Endothelial cell of umbilical vein (primary cell): ENCODE measurements around the gene FAM53A. TPM values are rescaled to one million over a fixed set of nuclear protein-coding genes. Genes with fewer than 3 reads are reported as not detected.

Experiments
- BruUV-seq: library from RNA; stranded (reverse); fragments of 400-500 nt; replicated peaks from 2 replicates; lab custom pipeline; 2021; lab: Mats Ljungman, UMichigan
- CTCF ChIA-PET: fragments of 300-600, 350-600 bp; sonication (Branson Sonifier 250); formaldehyde crosslinking; loops from one replicate; lab custom pipeline; 2021; ENCODE audit warnings: antibody characterized with exemption, inconsistent platforms; lab: Charles Lee
- POLR2A ChIA-PET: fragments of 300-600, 350-600 bp; sonication (Branson Sonifier 250); formaldehyde crosslinking; loops from one replicate; lab custom pipeline; 2021; ENCODE audit warnings: antibody characterized with exemption, inconsistent platforms; lab: Charles Lee
- DNase-seq: peaks from one replicate; pipeline ENCODE4 v3.0.0-alpha.2; 2011; ENCODE audit warnings: low read depth, low spot score
- FAIRE-seq: peaks from 2 replicates; lab custom pipeline; 2011; peaks lifted over from hg19 to GRCh38; lab: Jason Lieb, UNC
- H2AFZ ChIP-seq: 2 replicates; pipeline ENCODE4 v1.6.0; 2012; ENCODE audit warnings: low read depth, low read length, control low read depth, inconsistent platforms
- H3K27ac ChIP-seq: 2 replicates; pipeline ENCODE4 v1.5.1; 2011; ENCODE audit warnings: low read depth, mild to moderate bottlenecking, control low read depth, low read length, moderate library complexity; ENCODE audit not compliant: insufficient read depth
- H3K27me3 ChIP-seq, 2 experiments: 2 replicates each; pipeline versions ENCODE4 v1.6.0 to v1.6.1; 2011; ENCODE audit warnings: low read length in 2 of 2, mixed read lengths in 1 of 2; ENCODE audit not compliant: control insufficient read depth in 2 of 2, insufficient read depth in 2 of 2
- H3K36me3 ChIP-seq, 2 experiments: 2 replicates in 1 of 2; 3 replicates in 1 of 2; pipeline ENCODE4 v1.5.1; 2011; ENCODE audit warnings: low read length in 2 of 2, mild to moderate bottlenecking in 1 of 2, moderate library complexity in 1 of 2; ENCODE audit not compliant: control insufficient read depth in 2 of 2, insufficient read depth in 2 of 2; ENCODE audit errors: extremely low read depth in 1 of 2
- H3K4me1 ChIP-seq: 3 replicates; pipeline ENCODE4 v1.5.1; 2011; ENCODE audit warnings: mild to moderate bottlenecking, low read length; ENCODE audit not compliant: control insufficient read depth, insufficient read depth; ENCODE audit errors: extremely low read depth
- H3K4me2 ChIP-seq: 2 replicates; pipeline ENCODE4 v1.6.1; 2011; ENCODE audit warnings: low read length, control low read depth, mixed read lengths; ENCODE audit not compliant: insufficient read depth
- H3K4me3 ChIP-seq, 3 experiments: fragments of 200-600 bp in 1 of 3; sonication (generic), shearing (Covaris generic) in 1 of 3; replicated peaks in 1 of 3; 2 replicates each; pipeline ENCODE4 v1.5.1; 2011 to 2016; ENCODE audit warnings: control low read depth in 3 of 3, low read length in 3 of 3, mild to moderate bottlenecking in 2 of 3, inconsistent platforms in 1 of 3, low read depth in 1 of 3, moderate library complexity in 1 of 3; ENCODE audit not compliant: insufficient read depth in 1 of 3
- H3K79me2 ChIP-seq: 2 replicates; pipeline ENCODE4 v1.6.0; 2012; ENCODE audit warnings: low read length, inconsistent platforms; ENCODE audit not compliant: control insufficient read depth, insufficient read depth
- H3K9ac ChIP-seq: replicated peaks from 2 replicates; pipeline ENCODE3; 2011; ENCODE audit warnings: low read length, control low read depth; ENCODE audit not compliant: insufficient read depth; ENCODE audit errors: extremely low read depth
- H3K9me1 ChIP-seq: replicated peaks from 3 replicates; pipeline ENCODE4 v1.6.0; 2011; ENCODE audit warnings: mild to moderate bottlenecking, low read length; ENCODE audit not compliant: control insufficient read depth, insufficient read depth; ENCODE audit errors: extremely low read depth
- H3K9me3 ChIP-seq: replicated peaks from 2 replicates; pipeline ENCODE4 v1.5.1; 2012; ENCODE audit warnings: low read length, inconsistent platforms; ENCODE audit not compliant: control insufficient read depth, insufficient read depth
- H4K20me1 ChIP-seq: replicated peaks from 2 replicates; pipeline ENCODE3; 2011; ENCODE audit warnings: mild to moderate bottlenecking, low read length; ENCODE audit not compliant: control insufficient read depth, insufficient read depth; ENCODE audit errors: extremely low read depth
- CTCF ChIP-seq, 2 donors: IDR thresholded peaks; 1 replicate in 1 of 2; 2 replicates in 1 of 2; pipeline ENCODE4 v1.5.1; 2011; ENCODE audit warnings: low read length in 2 of 2, mild to moderate bottlenecking in 2 of 2, moderate library complexity in 2 of 2, control low read depth in 1 of 2, inconsistent platforms in 1 of 2, low read depth in 1 of 2; ENCODE audit not compliant: insufficient read depth in 1 of 2; ENCODE audit errors: extremely low read depth in 1 of 2
- EZH2 ChIP-seq: IDR thresholded peaks from 2 replicates; pipeline ENCODE4 v1.6.1; 2012; ENCODE audit warnings: borderline replicate concordance, low read depth, mild to moderate bottlenecking, moderate library complexity, low read length, inconsistent platforms; ENCODE audit not compliant: severe bottlenecking
- FOS ChIP-seq: IDR thresholded peaks from 2 replicates; pipeline ENCODE4 v1.6.1; 2011; ENCODE audit warnings: mild to moderate bottlenecking, low read length, moderate library complexity, borderline replicate concordance; ENCODE audit not compliant: insufficient read depth
- GATA2 ChIP-seq: IDR thresholded peaks from 2 replicates; pipeline ENCODE4 v1.7.0; 2011; ENCODE audit warnings: low read depth, mild to moderate bottlenecking, moderate library complexity, mixed read lengths, low read length; ENCODE audit not compliant: insufficient read length, insufficient read depth
- JUN ChIP-seq: IDR thresholded peaks from 2 replicates; pipeline ENCODE4 v1.6.1; 2011; ENCODE audit warnings: borderline replicate concordance, low read depth; ENCODE audit not compliant: insufficient read length, insufficient read depth
- MYC ChIP-seq: IDR thresholded peaks from one replicate; pipeline ENCODE4 v1.6.1; 2011; ENCODE audit warnings: mild to moderate bottlenecking, low read depth, low read length
- POLR2A ChIP-seq: IDR thresholded peaks from 2 replicates; pipeline ENCODE4 v1.6.1; 2012; ENCODE audit warnings: low read depth, mild to moderate bottlenecking, control low read depth, low read length
- POLR2AphosphoS5 ChIP-seq: IDR thresholded peaks from 2 replicates; pipeline ENCODE4 v1.6.1; 2012; ENCODE audit warnings: low read depth, mild to moderate bottlenecking, control low read depth, low read length, moderate library complexity; ENCODE audit not compliant: insufficient read depth
- dilution Hi-C: fragments of 300-500 bp; cut with MboI; formaldehyde crosslinking; loops from one replicate; pipeline ENCODE4 v1.15.0; 2019; ENCODE audit warnings: low sequenced_read_pairs; ENCODE audit not compliant: extremely low pct_ligation_motif_present
- intact Hi-C: fragments of 100-400 bp; cut with micrococcal nuclease; formaldehyde crosslinking; loops from one replicate; pipeline ENCODE4 v1.10.0; 2022
- polyA plus RNA-seq, 4 experiments: library from polyadenylated mRNA; depleted of rRNA in 3 of 4; stranded (reverse) in 3 of 4; unstranded in 1 of 4; fragments of >200 nt; gene quantifications; 2 replicates each; pipeline versions ENCODE4 v1.2.1 to v1.2.3, GENCODE V29; 2011 to 2012; ENCODE audit warnings: missing spikeins in 1 of 4
- total RNA-seq: library from RNA; stranded (reverse); gene quantifications from 2 replicates; pipeline ENCODE4 v1.2.3, GENCODE V29; 2021
- TF ChIP-seq, protein P1 (sequence below): IDR thresholded peaks from 2 replicates; pipeline ENCODE4 v1.6.1; 2011; ENCODE audit not compliant: insufficient read depth, insufficient read length

The FAM53A gene
- total and polyA plus RNA-seq, 2 donors (not counting 3 experiments of a cell fraction or from before 2014, with no cell fraction given): 1.3 to 1.7 TPM

DNA sequence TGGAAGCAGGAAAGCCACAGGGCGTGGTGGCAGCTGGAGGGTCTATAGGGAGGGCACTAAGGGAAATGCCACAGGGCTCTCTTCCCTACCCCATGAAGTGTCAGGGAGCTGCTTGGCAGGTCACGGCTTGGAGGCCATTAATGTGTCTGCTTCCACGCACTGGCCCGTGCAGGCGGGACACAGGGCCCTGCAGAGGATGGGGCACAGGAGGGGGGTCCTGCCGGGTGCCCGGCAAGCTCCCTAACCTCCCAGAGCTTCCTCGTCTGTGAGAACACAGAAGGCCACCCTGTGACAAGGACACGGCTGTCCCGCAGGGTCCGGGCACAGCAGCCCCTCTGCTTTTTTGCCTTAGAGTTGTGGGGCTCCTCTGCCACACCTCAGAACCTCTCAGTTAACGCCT, 25.5 kb downstream of the FAM53A start:
- Histone ChIP-seq H3K36me3 (no peaks in the 10 kb centered on the region), H3K27ac (no peak overlapping the region), H3K4me2 (no peak overlapping the region), H2AFZ (no peak overlapping the region), H3K9ac (no peak overlapping the region), H3K27me3 (no peaks in the 10 kb centered on the region), H3K79me2 (no peaks in the 10 kb centered on the region), H3K4me3 (no peak overlapping the region), H3K9me1 (no peaks in the 10 kb centered on the region), H3K9me3 (no peaks in the 10 kb centered on the region), H3K4me1 (no peaks in the 10 kb centered on the region), H4K20me1 (no peaks in the 10 kb centered on the region)
- no peak for DNase-seq
- TF ChIP-seq, protein P1, sequence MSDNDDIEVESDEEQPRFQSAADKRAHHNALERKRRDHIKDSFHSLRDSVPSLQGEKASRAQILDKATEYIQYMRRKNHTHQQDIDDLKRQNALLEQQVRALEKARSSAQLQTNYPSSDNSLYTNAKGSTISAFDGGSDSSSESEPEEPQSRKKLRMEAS: no peak
- no peak for TF ChIP-seq POLR2AphosphoS5
- TF ChIP-seq POLR2A: no peak
- TF ChIP-seq FOS: no peak
- no peak for TF ChIP-seq EZH2
- no peak for TF ChIP-seq MYC
- TF ChIP-seq CTCF (IDR thresholded peaks at IDR 0.05; ENCODE audit: extremely low read depth in 1 of 2, insufficient read depth in 1 of 2, low read depth in 1 of 2, low read length in 2 of 2): no peak
- TF ChIP-seq JUN: no peak
- no peak for TF ChIP-seq GATA2
- FAIRE-seq: no peak
- intact Hi-C loops (no loop called here), dilution Hi-C loops (no loop called here)
- no TSS peak for BruUV-seq
- ChIA-PET CTCF (no interaction called here), POLR2A (no interaction called here)
